AG10803 (cell line): Measurements from ENCODE around the gene BCAS1.

Source experiments
- DNase-seq: peaks from one replicate; pipeline ENCODE4 v3.0.0; 2010; ENCODE audit warnings: low read depth
- H3K4me3 ChIP-seq: 2 replicates; pipeline ENCODE4 v1.5.1; 2011; ENCODE audit warnings: mild to moderate bottlenecking, low read length, control low read depth
- TF ChIP-seq, protein P1 (sequence below): conservative IDR thresholded peaks from 2 replicates; pipeline ENCODE4 v1.5.1; 2011; ENCODE audit warnings: mild to moderate bottlenecking, low read length, control low read depth, inconsistent platforms

The BCAS1 gene

DNA sequence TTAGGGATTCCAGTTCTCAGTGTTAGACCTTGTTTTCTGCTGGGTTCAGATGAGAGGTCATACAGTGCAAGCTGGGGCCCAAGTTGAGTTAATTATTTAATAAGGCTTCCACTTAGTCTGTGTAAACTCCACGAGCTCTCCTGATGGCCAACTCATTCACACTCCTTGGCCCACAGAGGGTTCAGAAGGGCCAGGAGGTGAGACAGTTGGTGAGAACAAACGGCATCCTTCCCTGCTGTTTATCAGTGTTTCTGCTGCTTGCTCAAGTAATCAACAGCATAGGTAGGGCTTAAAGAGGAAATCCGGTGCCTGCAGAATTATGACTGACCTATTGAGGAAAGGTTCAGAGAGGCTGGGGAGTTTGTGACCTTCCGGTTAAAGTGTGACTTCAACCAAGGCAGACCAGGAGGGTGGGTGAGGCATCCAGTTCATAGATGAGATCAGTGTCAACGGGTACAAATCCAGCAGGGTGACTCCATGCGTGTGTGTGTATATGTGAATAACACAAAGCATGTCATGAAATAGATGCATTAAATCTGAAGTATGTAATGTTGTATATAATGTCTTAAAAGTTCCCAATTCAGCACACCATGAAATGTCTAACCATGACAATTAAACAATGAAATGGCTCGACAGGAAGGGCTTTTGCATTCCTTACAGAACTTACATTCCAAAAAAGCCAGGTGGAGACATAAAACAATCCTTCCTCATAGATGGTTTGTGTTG is 37.4 kb upstream of the BCAS1 start:
- no peak for DNase-seq
- H3K4me3 ChIP-seq: no peak overlapping the region
- TF ChIP-seq, protein P1, sequence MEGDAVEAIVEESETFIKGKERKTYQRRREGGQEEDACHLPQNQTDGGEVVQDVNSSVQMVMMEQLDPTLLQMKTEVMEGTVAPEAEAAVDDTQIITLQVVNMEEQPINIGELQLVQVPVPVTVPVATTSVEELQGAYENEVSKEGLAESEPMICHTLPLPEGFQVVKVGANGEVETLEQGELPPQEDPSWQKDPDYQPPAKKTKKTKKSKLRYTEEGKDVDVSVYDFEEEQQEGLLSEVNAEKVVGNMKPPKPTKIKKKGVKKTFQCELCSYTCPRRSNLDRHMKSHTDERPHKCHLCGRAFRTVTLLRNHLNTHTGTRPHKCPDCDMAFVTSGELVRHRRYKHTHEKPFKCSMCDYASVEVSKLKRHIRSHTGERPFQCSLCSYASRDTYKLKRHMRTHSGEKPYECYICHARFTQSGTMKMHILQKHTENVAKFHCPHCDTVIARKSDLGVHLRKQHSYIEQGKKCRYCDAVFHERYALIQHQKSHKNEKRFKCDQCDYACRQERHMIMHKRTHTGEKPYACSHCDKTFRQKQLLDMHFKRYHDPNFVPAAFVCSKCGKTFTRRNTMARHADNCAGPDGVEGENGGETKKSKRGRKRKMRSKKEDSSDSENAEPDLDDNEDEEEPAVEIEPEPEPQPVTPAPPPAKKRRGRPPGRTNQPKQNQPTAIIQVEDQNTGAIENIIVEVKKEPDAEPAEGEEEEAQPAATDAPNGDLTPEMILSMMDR: no peak

DNA sequence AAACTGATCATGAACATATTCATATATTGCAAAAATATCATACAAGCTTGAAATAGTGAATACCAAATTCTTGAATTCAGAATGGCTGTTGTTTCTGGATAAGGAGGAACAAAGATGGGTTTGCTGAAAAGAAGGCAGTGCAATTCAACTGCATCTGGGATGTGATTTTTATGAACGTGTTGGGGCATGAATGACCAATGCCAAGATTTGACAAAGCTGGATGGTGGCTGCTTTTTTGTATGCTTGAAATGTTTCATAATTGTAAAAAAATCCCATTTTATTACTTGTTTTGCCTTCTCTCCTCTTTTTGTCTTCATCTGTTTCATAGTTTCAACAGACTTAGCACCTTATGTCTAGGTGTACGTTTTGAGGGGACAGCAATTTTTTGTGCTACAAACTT is 36.8 kb upstream of the BCAS1 start:
- TF ChIP-seq, protein P1: no peak

DNA sequence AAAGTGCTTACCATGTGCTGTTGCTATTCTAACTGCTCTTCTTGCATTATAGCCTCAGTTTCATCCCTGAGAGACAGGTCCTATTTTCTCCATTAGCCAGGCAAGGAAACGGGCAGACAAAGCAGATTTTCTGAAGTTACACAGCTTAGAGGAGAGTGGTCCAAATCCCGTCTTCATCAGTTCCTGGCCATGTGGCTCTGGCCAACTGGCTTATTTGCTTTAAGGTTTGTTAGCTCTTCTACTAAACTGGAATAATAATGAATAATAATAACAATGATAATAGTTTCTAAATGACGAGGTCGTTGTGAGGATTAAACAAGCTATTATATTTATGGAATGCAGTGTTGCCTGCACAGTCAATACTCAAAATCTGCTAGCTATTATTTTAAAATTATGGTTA is 35.8 kb upstream of the BCAS1 start:
- TF ChIP-seq, protein P1: no peak
- H3K4me3 ChIP-seq: no peak overlapping the region

More for the DNA sequence above, 36.8 kb upstream of the BCAS1 start:
- no peak overlapping the region for H3K4me3 ChIP-seq
- no peak for DNase-seq

DNA sequence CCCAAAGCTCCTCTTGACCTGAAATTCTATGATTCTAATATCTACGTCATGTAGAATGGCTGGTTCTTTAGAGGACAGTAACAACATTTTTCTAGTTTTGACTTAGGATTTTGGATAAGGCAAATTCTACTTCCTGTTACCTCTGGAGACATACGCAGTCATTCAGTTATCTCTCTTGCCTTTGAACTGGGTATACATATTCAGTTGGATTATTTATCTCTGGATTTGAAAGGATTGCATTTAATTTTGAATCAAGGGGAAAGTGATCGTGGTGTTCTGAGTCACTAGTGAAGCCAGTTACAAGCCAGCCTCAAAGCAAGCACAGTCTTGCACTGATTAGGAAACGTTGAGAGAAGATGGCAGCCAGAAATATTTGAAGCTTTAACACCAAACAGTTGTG is 35.3 kb upstream of the BCAS1 start:
- no peak for DNase-seq
- TF ChIP-seq, protein P1: no peak
- H3K4me3 ChIP-seq: no peak overlapping the region

More for the DNA sequence above, 35.8 kb upstream of the BCAS1 start:
- no peak for DNase-seq

DNA sequence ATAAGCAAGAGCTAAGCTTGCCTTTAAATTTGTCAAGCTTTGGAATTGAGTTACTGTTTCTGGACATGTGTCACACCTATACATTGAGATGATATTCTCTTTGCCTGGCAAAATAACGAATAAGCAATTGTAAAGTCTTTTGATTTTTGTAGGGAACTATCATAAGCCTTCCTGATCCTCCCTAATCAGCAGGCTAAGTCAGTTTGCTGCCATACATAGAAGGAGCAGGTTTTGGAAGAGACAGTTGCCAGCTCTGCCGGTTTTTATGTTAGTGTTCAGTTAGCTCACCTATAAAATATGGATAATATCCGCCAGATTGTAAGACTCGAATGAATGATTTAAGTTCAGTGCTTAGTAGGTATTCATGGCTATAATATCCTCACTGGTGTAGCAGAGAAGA is 34.4 kb upstream of the BCAS1 start:
- H3K4me3 ChIP-seq: no peak overlapping the region
- no peak for DNase-seq
- TF ChIP-seq, protein P1: no peak

DNA sequence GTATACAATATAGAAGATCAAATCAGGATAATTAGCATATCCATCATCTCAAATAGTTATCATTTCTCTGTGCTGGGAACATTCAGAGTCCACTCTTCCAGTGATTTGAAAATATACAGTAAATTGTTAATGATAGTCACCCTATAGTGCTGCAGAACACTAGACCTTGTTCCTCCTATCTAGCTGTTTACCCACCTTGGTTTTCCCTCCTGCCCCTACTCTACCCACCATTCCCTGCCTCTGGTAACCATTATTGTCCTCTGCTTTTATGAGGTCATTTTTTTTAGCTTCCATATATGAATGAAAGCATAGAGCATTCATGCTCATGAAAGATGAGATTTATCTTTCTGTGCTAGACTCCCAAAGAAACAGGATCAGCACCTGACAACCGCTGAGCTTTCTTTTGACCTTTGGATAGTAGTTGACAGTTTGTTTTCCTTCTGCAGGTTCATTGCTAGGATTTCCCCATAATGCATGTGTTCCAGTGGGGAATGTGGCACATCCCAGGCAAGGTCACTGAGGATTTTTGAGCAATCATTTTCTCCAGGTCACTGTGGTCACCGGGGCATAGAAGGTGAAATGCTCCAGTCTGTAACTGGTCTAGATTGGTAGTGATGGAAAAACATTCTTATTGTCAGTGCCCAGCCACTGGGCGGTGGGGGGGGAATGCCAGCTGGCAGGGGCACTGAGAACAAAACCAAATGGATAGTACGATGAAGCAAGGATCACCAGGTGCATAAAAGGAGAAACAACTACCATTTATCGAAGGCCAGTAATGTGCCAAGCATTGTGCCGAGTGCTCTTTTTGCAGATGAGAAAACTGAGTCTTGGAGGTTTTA is 33.6 kb upstream of the BCAS1 start:
- H3K4me3 ChIP-seq: no peak overlapping the region
- DNase-seq: no peak
- TF ChIP-seq, protein P1: no peak
